ENCODE data around the gene TTC7B. TPM values are rescaled to one million over a fixed set of nuclear protein-coding genes. Genes with fewer than 3 reads are reported as not detected.

Gene TTC7B
- total and polyA plus RNA-seq, 2 experiments from 2014 or later, result 7.9 to 28.6 TPM

DNA sequence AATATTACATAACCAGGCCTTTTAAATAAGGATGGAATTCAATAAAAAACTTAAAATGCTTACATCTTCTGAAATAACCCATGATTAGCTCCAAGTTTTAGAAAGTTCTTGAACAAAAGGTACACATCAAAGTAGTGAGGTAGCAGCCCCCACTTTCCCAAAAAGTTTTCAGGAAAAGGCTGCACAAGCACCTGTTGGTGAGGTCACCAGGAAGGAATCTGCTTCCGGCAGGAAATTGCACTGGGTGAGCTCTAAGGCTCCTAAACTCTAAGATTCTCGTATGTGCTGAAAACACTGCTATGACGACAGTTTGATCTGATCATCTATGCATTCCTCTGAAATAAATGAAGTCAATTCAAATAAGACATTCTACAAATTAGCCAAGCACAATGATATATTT, 34.3 kb upstream of the TTC7B start:
- H3K27ac ChIP-seq (ENCODE audit: low read depth), result no peak overlapping the region
- DNase-seq (ENCODE audit: low spot score), result peak; percentile 82

DNA sequence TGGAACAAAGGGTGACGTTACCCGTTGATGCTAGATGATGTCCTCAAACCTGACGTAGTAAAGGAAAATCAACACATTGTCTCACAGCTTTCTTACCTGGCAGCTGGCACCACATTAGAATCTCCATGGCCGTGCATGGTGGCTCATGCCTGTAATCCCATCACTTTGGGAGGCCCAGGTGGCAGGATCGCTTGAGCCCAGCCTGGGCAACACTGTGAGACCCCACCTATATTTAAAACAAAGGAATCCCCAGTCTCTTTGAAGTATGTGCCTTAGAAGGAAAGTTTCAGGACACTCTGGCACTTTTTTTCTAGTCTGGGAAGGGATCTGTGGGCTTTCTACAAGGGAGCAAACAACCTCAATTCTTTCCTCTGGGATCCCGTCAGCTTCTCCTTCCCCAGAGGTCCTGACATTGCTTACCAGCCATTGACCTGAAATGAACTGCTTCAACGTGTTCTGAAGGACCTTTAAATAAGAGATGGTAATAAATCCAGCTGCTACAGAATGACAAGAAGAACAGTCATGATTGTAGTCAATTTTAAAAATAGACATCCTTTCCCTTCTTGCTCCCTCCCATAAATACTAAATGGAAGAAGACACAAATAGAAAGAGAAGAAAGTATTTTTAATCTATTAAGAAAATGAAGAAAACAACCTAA, 33.7 kb upstream of the TTC7B start:
- no peaks in the 10 kb centered on the region for H3K36me3 Mint-ChIP-seq (ENCODE audit: low read depth)
- no peak overlapping the region; the same call in 1 of the 2 replicates for H3K27ac Mint-ChIP-seq
- TF ChIP-seq, protein P1, sequence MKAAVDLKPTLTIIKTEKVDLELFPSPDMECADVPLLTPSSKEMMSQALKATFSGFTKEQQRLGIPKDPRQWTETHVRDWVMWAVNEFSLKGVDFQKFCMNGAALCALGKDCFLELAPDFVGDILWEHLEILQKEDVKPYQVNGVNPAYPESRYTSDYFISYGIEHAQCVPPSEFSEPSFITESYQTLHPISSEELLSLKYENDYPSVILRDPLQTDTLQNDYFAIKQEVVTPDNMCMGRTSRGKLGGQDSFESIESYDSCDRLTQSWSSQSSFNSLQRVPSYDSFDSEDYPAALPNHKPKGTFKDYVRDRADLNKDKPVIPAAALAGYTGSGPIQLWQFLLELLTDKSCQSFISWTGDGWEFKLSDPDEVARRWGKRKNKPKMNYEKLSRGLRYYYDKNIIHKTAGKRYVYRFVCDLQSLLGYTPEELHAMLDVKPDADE (IDR thresholded peaks at IDR 0.05), result no peak
- TF ChIP-seq EZH2 (IDR thresholded peaks at IDR 0.05; ENCODE audit: low read depth, unreplicated experiment) (no peak), JUNB (IDR thresholded peaks at IDR 0.05; ENCODE audit: unreplicated experiment) (no peak), ZNF114 (CRISPR knock-in tag; IDR thresholded peaks at IDR 0.05) (no peak), NANOG (IDR thresholded peaks at IDR 0.05; ENCODE audit: borderline replicate concordance) (no peak), STAT1 (IDR thresholded peaks at IDR 0.05; ENCODE audit: unreplicated experiment) (no peak)
- TF ChIP-seq, protein P2, sequence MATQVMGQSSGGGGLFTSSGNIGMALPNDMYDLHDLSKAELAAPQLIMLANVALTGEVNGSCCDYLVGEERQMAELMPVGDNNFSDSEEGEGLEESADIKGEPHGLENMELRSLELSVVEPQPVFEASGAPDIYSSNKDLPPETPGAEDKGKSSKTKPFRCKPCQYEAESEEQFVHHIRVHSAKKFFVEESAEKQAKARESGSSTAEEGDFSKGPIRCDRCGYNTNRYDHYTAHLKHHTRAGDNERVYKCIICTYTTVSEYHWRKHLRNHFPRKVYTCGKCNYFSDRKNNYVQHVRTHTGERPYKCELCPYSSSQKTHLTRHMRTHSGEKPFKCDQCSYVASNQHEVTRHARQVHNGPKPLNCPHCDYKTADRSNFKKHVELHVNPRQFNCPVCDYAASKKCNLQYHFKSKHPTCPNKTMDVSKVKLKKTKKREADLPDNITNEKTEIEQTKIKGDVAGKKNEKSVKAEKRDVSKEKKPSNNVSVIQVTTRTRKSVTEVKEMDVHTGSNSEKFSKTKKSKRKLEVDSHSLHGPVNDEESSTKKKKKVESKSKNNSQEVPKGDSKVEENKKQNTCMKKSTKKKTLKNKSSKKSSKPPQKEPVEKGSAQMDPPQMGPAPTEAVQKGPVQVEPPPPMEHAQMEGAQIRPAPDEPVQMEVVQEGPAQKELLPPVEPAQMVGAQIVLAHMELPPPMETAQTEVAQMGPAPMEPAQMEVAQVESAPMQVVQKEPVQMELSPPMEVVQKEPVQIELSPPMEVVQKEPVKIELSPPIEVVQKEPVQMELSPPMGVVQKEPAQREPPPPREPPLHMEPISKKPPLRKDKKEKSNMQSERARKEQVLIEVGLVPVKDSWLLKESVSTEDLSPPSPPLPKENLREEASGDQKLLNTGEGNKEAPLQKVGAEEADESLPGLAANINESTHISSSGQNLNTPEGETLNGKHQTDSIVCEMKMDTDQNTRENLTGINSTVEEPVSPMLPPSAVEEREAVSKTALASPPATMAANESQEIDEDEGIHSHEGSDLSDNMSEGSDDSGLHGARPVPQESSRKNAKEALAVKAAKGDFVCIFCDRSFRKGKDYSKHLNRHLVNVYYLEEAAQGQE (IDR thresholded peaks at IDR 0.05; ENCODE audit: unreplicated experiment), result no peak
- TF ChIP-seq, protein P3, sequence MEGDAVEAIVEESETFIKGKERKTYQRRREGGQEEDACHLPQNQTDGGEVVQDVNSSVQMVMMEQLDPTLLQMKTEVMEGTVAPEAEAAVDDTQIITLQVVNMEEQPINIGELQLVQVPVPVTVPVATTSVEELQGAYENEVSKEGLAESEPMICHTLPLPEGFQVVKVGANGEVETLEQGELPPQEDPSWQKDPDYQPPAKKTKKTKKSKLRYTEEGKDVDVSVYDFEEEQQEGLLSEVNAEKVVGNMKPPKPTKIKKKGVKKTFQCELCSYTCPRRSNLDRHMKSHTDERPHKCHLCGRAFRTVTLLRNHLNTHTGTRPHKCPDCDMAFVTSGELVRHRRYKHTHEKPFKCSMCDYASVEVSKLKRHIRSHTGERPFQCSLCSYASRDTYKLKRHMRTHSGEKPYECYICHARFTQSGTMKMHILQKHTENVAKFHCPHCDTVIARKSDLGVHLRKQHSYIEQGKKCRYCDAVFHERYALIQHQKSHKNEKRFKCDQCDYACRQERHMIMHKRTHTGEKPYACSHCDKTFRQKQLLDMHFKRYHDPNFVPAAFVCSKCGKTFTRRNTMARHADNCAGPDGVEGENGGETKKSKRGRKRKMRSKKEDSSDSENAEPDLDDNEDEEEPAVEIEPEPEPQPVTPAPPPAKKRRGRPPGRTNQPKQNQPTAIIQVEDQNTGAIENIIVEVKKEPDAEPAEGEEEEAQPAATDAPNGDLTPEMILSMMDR (conservative IDR thresholded peaks at IDR 0.05; ENCODE audit: low read depth in 2 of 2), result no peak

More for the DNA sequence above, 34.3 kb upstream of the TTC7B start:
- ATAC-seq, result peak; percentile 83
- no peaks in the 10 kb centered on the region for H3K36me3 Mint-ChIP-seq (ENCODE audit: low read depth)
- H3K4me3 Mint-ChIP-seq, result no peak overlapping the region
- peaks cover 2% of the 10 kb centered on the region; the same call in 1 of the 3 replicates for H3K4me1 Mint-ChIP-seq
- no peak overlapping the region for H3K4me2 ChIP-seq
- TF ChIP-seq, protein P2 (IDR thresholded peaks at IDR 0.05; ENCODE audit: unreplicated experiment), result no peak
- TF ChIP-seq NANOG (IDR thresholded peaks at IDR 0.05; ENCODE audit: borderline replicate concordance), result no peak
- TF ChIP-seq, protein P1 (IDR thresholded peaks at IDR 0.05), result peak; percentile 33; the same call in 1 of the 2 replicates
- no peaks in the 10 kb centered on the region for H3K27me3 Mint-ChIP-seq (ENCODE audit: insufficient read depth, low read depth, poor library complexity)
- H3K9me3 Mint-ChIP-seq, result no peaks in the 10 kb centered on the region
- H4K20me1 ChIP-seq (replicated peaks; ENCODE audit: insufficient read depth), result no peaks in the 10 kb centered on the region
- no peaks in the 10 kb centered on the region for H3K79me2 ChIP-seq (replicated peaks; ENCODE audit: insufficient read depth)
- no peak overlapping the region for H3K4me3 ChIP-seq
- 0 out of 2 replicates have a peak overlapping the region, but pooled peaks have one; percentile 67 for H3K27ac Mint-ChIP-seq
- no peak overlapping the region for H2AFZ ChIP-seq
- no peaks in the 10 kb centered on the region for H3K27me3 ChIP-seq (ENCODE audit: insufficient read depth)
- H3K4me1 ChIP-seq (ENCODE audit: insufficient read depth), result no peaks in the 10 kb centered on the region
- H3K9me2 ChIP-seq (ENCODE audit: insufficient read depth), result peaks cover 9% of the 10 kb centered on the region; the same call in 1 of the 2 replicates
- no peaks in the 10 kb centered on the region for H3K36me3 ChIP-seq (ENCODE audit: insufficient read depth)
- H3F3A ChIP-seq (replicated peaks; ENCODE audit: low read depth), result no peaks in the 10 kb centered on the region

More for the DNA sequence above, 33.7 kb upstream of the TTC7B start:
- 0 out of 2 replicates have a peak overlapping the region, but pooled peaks have one; percentile 30 for H3K27ac ChIP-seq (ENCODE audit: low read depth)
- H3K9me2 ChIP-seq (ENCODE audit: insufficient read depth), result peaks cover 9% of the 10 kb centered on the region; the same call in 1 of the 2 replicates
- no peak overlapping the region for H2AFZ ChIP-seq
- no peaks in the 10 kb centered on the region for H3K27me3 ChIP-seq (ENCODE audit: insufficient read depth)
- Mint-ChIP-seq H3K4me1 (peaks cover 2% of the 10 kb centered on the region; the same call in 1 of the 3 replicates), H3K27me3 (ENCODE audit: insufficient read depth, low read depth, poor library complexity) (no peaks in the 10 kb centered on the region), H3K9me3 (no peaks in the 10 kb centered on the region), H3K4me3 (no peak overlapping the region)
- DNase-seq (ENCODE audit: low spot score) (no peak), ATAC-seq (no peak)
- no peak overlapping the region for H3K4me3 ChIP-seq
- H3K4me1 ChIP-seq (ENCODE audit: insufficient read depth), result no peaks in the 10 kb centered on the region
- no peaks in the 10 kb centered on the region for H4K20me1 ChIP-seq (replicated peaks; ENCODE audit: insufficient read depth)
- no peaks in the 10 kb centered on the region for H3F3A ChIP-seq (replicated peaks; ENCODE audit: low read depth)
- H3K79me2 ChIP-seq (replicated peaks; ENCODE audit: insufficient read depth), result no peaks in the 10 kb centered on the region
- H3K36me3 ChIP-seq (ENCODE audit: insufficient read depth), result no peaks in the 10 kb centered on the region
- no peak overlapping the region for H3K4me2 ChIP-seq

Measured in GM23338 (cell line).